GM19463 (cell line): Measurements from ENCODE around the gene ANXA2.
"Not testable (repeated sequence)": the region's sequence is repeated elsewhere in the genome, so short reads cannot be mapped to it uniquely, and the experiment has no call there.

ENCODE experiments used
- ATAC-seq: cut with Tn5 transposase; IDR thresholded peaks from one replicate; pipeline ENCODE4 v1.9.1; 2021; ENCODE audit warnings: mild to moderate bottlenecking, moderate library complexity; ENCODE audit not compliant: unreplicated experiment

The ANXA2 gene

DNA sequence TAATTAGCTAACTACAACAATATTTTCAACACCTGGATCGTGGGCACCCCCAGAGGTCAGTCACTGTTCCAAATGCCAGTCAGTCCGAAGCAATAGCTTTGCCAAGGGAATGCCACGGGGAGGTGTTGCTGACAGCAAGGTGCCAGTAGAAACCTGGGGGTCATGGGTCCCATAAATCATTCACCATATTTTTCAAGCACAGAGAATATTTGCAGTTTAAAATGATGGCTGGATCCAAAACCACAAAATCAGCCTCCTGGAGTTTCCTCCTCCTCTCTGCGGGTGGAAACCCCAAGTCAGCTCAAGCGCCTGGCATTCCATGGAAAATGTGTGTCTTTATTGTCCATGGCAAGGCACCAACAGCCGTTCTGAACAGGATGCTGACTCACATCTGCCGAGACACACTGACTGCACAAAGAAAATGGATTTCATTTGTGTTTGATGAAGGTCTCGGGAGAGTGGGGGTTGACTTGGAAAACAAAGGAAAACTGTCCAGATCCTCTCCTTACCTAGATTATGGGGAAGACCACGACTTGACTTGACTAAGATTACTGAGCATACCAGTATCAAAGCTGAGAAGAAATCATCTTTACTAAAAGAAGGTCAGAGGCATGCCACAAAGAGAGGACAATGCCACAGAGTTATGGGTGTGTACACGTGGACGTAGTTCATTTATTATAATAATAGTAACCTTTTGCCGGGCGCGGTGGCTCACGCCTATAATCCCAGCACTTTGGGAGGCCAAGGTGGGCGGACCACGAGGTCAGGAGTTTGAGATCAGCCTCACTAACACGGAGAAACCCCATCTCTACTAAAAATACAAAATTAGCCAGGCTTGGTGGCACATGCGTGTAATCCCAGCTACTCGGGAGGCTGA, 26.4 kb downstream of the ANXA2 start:
- no peak for ATAC-seq

DNA sequence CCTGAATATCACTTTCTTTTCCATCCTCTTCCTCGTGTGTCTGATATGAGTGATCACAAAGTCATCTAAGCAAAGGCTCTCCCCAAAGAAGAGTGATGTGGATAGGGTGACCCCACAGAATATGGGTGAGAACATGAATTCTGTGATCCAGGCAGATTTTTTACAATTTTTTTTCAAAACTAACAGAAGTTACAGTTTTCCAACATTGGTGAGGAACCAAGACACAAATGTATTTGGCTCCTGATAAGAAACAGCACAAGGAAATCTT, 27.0 kb downstream of the ANXA2 start:
- ATAC-seq, result no peak

DNA sequence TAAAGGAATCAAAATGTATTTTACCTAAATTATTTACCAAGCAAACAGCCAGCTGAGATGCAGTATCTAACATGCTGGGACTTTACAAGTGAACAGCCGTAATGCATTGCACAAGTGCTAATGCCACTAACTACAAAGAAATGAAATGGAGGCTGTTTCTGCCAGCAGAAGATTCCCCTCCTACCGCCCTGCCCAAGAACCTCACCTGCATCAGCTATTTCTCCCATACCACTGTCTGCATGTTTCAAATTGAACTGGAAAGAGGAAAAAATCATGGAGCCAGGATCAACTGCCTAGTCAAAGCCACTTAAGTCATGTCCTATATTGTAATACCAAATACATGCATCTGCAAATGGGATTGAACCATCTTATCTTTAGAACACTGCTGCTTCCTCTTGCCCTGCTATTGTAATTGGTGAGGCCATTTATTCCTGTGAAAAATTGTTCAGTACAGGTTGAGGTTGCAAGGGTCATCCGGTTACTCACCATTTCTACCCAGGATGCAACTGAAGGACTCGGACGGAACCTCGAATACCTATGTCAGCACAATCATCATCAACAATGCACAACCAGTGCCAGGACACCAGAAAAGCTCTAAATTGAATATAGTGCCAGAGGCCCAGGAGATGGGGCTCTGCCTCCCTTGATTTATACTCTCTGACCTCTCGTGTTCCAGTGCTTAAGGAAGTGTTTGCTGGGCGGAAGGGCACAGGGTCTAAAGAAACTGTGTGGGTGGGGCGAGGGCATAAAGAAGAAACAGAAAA, 27.5 kb downstream of the ANXA2 start:
- ATAC-seq, result no peak

DNA sequence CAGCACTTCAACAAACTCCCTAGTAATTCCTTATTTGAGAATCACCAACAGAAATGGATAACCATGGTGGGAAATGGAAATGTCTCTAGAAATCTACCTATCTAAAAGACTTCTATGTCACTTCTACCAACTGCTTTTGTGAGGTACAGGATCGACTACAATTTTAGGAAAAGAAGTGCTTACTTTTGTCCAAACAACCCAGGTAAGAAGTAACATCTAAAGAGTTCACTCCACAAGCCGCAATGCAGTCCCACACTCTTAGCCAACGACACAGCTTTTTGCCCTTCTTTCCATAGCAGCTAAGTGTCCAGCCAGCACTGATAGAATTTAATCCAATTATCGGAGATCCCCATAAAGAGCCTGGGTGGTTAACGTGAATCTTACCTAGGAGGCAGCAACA, 28.1 kb downstream of the ANXA2 start:
- ATAC-seq, result no peak

DNA sequence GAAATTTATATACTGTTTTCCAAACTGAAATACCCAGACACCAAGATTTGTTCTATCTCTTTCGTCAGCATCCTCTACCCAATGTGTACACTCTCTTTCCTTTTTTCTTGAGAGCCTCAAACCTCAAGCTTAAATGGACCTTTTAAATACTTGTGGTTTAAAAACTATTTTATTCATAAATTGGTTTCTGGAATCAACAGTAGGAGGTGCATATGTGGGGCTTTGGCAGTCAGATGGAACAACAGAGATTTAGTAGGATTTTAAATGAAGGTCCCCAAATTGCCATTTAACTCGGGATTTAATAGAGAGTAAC, 33.2 kb downstream of the ANXA2 start:
- ATAC-seq, result no peak

DNA sequence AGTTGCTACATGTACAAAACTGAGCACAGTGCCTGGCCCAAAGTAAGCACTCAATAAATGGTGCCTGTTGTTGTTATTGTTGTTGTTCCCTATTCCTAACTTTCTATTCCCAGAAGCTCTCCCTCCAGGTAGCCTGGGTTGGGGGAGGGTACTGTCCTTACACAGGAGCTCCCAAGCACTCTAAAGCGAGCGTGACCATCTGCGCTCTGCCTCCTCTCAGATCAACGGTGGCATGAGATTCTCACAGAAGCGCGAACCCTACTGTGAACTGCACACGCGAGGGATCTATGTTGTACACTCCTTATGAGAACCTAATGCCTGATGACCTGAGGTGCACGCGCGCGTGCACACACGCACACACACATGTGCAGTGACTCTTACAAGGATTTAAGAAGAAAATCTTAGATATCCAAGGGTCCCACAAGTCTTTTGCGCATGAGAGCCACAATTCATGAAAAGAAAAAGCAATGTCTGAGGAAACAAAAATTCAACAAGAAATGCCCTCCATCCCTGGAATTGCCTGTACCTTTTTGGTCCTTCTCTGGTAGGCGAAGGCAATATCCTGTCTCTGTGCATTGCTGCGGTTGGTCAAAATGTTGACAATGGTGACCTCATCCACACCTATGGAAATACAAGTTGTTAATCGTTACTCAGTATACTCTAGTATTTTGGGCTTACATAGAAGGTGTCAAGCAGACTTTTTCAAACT, 33.7 kb downstream of the ANXA2 start:
- no peak for ATAC-seq

DNA sequence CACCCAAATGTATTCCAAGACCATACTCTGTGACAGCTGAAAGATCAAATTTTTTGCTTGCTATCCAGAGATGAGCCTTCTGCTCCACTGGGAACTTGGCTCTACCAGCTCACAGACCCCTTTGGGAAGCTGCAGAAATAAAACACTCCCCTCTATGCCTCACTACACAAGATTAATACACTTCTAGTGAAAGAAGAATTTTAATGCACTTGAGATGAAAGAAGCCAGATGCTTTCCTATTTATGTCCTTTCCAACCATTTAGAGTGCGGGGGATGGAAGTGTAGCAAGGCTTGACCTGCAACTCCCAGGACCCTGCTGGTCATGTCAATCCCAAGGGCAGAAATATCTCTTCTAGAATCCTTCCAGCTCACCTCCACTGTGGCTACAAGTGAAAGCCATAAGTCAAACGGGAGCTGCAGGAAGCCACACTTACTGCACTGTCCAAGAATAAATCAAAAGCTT, 34.7 kb downstream of the ANXA2 start:
- ATAC-seq, result no peak

DNA sequence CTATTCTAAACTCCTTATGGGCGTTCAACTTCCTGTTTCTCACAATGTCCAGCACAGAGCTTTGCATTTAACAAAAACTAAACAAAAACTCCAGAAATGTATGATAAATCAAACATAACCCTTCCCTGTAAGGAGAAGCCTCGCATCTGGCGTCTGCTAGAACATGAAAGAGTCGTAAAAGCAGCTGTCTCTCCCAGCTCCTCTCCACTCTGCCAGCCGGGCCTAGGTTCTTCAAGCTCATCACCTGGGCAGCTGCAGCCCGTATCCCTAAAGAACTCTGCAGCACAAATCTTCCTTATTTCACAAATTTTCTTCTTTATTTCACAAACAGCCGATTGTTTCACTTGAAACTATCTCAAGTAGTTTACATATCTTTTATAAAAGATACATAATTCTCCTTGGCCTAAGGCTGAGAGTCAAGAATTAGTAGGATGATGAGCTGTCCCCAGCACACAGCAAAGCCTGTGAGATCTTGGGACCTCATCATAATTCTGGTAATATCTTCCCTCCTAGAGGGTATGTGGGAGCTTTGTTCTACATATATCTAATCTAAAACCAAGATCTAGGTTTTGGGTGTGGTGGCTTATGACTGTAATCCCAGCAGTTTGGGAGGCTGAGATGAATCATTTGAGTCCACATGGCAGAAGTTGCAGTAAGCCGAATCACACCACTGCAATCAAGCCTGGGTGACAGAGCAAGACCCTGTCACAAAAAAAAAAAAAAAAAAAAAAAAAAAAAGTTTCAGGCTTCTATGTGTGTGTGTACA, 35.3 kb downstream of the ANXA2 start:
- no peak for ATAC-seq

DNA sequence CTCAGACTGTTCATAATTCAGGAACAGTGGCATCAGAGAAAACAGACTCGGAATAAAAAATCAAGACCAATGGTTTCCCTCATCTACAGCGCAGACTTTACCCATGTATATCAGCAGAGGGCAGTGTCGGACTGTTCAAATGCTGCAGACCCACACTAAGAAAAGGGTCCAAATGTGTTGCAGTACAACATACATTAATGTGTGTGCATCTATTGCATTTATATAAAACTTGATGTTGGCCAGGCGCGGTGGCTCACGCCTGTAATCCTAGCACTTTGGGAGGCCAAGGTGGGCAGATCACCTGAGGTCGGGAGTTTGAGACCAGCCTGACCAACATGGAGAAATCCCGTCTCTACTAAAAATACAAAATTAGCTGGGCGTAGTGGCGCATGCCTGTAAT, 38.0 kb downstream of the ANXA2 start:
- not testable (repeated sequence) for ATAC-seq

DNA sequence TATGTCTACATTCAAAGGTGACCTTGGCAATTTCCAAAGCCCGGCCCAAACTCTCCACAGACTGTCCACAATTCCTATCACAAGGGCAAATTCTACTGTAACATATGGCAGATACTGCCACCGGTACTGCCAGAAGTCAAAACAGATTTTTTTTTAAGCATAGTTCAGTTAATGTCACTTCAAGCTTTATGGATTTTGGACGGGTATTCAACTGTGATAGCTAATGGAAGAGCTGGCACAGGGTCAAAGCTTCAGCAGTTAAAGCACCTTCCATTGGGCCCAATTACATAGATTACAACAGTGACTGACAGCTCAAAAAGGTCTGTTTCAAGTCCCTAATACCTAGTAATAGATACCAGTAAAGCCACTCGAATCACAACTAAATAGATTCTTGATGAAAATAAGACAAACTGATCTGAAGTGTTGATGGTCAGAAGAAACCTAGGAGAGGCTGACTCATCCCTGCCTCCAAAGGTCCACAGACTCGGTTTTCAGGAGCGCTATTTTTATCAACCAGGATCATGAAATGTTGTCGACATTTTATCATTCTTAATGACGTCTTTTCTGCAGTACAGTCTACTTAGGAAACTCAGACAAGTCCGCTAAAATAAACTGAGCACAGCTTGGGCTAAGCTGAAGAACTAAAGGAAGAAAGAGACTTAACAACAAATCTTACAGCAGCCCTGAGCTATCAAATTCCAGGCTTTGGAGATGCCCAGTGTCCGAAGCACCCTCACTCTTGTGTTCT, 38.7 kb downstream of the ANXA2 start:
- ATAC-seq, result no peak

DNA sequence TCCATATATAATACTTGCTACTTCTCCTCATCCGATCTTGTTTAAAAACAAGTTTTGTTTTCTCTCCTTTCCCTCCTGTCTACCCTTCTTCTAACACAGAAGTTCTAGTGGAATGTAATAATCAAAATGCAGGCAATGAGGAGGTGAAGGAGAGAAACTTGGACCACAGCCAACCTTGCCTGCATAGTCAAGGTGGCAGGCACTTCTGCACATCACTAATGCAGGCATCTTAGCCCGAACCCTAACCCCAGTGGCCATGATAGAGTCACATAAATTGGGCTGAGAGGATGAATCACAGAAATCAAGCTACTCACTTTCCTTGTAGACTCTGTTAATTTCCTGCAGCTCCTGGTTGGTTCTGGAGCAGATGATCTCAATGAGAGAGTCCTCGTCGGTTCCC, 41.0 kb downstream of the ANXA2 start:
- ATAC-seq, result no peak

DNA sequence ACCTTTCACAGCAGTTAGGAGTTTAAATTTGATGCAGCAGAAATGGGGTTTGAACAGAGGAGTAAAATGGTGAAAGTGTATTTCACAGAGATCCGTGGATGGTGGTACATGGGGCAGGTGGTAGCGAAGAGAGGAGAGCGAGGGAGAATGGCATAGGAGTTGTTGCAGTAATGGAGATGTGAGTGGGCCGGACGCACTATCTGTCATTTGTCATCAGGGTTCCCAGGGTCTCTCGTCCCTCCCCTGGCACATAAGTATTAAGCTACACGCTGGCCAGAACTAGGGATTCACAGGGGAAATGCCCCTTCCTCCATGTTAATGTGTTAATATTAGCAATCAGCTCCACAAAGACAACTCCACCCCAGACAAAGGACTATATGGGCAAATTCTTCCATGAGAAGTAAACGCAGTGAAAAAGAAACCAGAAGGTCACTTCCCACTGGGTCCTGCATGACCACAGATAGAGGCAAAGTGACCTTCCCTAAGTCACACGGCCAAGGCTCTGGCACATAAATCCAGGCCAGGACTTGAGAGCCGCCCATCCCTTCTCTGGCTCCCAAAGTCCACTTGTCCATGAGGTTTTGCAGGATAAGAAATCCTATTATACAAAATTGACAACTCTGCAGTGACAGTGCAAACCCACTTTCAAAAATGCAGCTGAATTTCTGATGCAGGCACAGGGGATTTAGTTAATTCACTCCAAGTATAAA, 42.5 kb downstream of the ANXA2 start:
- no peak for ATAC-seq

DNA sequence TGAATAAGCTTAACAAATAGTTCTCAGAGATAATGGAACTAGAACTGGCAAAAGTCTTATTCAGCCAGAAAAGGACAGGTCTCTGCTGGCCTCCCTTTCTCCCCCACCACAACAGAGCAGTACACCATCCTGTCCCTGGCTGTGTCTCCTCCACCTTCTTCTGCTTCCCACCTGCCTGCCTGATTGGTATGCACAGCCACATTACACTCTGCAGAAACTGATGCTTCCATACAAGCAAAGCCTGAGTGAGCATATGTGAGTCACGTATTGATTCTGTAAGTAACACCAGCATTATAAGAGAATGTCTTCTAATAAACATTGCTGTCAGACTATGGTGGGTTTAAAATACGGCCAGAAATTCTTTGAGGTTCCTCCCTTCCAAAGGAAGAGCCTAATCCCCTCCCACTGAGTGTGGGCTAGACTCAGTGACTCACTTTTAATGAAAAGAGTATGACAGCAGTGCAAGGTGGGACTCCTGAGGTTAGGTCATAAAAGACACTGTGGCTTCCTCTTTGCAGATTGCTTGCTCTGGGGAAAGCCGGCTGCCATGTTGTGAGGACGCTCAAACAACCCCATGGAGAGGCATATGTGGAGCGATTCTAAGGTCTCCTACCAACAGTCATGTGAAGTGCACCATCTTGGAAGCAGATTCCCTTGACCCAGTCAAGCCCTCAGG, 44.4 kb downstream of the ANXA2 start:
- no peak for ATAC-seq

DNA sequence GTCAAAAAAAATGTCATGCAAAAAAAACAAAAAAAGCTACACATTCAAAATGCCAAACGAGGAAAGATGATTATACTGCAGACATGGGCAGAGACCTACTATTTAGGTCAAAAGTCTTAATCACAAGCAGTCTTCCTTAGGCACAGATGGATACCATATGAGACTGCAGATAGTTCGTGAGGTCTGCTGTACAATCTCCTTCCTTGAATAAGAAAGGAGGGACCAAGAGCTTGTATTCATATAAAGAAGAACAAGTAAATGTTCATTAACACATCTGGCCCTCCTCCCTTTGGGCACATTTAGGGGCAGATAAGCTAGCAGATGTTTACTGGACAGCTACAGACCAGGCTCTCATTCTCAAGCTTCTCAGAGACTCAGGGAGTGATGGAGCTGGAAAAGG, 45.3 kb downstream of the ANXA2 start:
- no peak for ATAC-seq

DNA sequence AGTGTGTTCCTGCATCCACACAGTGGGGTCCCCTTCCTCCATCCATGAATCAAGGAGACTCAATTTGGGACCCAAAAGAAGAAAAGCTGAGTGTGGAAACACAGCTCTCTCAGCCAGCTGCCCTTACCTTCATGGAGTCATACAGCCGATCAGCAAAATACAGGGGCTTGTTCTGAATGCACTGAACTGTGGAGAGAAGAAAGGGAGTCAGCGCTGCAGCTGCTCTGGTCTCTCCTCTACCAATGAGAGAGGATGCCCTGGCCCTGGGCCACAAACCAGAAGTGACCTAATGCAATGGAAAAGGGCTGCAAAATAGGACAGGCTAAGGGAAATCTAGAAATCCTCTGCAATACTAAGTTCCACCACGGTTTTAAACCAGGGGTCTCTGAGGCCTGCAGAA, 46.7 kb downstream of the ANXA2 start:
- no peak for ATAC-seq

DNA sequence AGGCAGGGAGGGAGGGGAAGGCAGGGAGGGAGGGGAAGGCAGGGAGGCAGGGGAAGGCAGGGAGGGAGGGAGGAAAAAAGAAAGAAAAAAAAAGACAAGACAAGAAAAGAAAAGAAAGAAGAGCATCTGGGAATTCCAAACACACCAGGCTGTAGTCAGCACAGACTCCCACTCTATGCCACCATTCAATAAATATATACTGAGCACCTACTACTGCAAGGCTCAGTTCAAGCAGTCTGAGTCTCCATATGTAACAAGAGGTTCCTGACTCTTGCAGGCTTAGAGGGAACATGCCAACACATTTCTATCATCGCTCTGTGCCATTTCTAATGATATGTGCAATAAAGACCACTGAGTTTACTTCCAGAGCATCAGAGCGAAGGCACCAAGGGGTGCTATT, 47.7 kb downstream of the ANXA2 start:
- no peak for ATAC-seq

DNA sequence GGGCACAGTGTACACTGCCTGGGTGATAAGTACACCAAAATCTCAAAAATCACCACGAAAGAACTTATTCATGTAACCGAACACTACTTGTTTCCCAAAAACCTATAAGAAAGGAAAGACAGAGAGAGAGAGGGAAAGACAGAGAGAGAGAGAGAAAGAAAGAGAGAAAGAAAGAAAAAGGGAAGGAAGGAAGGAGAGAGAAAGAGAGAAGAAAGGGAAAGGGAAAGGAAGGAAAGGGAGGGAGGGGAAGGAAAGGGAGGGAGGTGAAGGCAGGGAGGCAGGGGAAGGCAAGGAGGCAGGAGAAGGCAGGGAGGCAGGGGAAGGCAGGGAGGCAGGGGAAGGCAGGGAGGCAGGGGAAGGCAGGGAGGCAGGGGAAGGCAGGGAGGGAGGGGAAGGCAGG, 48.2 kb downstream of the ANXA2 start:
- no peak for ATAC-seq

DNA sequence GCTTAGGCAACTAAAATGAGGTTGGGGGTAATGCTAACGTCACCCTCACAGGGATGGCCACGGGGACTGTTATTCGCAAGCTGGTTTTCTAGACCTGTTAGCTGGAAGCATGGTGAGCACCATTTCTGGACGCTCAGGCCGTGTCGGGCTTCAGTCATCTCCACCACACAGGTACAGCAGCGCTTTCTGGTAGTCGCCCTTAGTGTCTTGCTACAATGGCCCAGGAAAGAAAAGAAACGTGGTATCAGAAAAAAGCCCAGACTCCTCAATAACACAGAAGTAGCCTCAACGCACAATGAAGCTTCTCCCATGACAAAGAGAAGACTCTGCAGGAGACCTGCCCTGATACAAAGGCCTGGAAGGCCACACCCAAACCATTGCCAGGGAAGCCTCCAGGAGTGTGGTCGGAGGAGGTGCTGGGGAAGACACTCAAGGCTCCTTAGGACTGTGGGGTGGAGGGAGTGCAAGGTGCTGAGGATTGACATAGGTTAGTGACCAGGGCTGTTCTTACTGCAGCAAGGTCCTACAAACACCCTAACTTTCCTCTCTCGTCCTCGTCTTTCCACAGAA, 50.2 kb downstream of the ANXA2 start:
- ATAC-seq, result no peak

DNA sequence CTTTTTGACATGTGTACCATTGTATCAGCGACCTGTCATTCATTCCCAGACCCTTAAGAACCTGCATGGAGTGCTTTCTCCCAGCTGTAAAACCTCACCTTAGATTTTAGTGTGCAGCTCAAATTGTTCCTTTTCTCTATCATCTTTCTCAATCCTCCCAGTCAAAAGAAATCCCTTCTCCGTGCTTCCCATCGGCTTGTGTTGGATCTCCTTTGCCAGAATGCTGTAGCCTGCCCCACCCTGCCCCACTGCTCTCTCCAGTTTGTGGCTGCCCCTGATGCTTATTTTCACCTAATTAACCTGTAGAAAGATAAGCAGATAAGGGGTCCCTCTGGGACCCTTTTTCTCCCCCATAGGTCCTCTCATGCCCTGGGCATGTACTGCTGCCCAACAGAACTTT, 51.1 kb downstream of the ANXA2 start:
- no peak for ATAC-seq
